ENCODE data around the gene PJA1.

- TF ChIP-seq CTCF (IDR thresholded peaks at IDR 0.05) (no peak), ELF4 (CRISPR knock-in tag; IDR thresholded peaks at IDR 0.05; ENCODE audit: low read depth) (no peak), NR2C2 (CRISPR knock-in tag; IDR thresholded peaks at IDR 0.05) (no peak), NFE2L1 (CRISPR knock-in tag; IDR thresholded peaks at IDR 0.05) (no peak), FOXP4 (CRISPR knock-in tag; IDR thresholded peaks at IDR 0.05) (no peak), USF2 (CRISPR knock-in tag; IDR thresholded peaks at IDR 0.05) (no peak), NR1H2 (CRISPR knock-in tag; IDR thresholded peaks at IDR 0.05) (no peak), ZNF396 (CRISPR knock-in tag; IDR thresholded peaks at IDR 0.05; ENCODE audit: borderline replicate concordance) (no peak), ZNF263 (CRISPR knock-in tag; IDR thresholded peaks at IDR 0.05; ENCODE audit: low read depth) (no peak), FOXK1 (CRISPR knock-in tag; IDR thresholded peaks at IDR 0.05) (no peak), TEAD4 (CRISPR knock-in tag; IDR thresholded peaks at IDR 0.05) (no peak)
These were observed 1.1 kb downstream of the PJA1 start for GRCh38 chrX:69163936-69164741.

Measured in WTC11 (cell line).